Activated CD4-positive, alpha-beta memory T cell treated with anti-CD3 and anti-CD28 coated beads for 36 hours (primary cell): Measurements from ENCODE around the gene SPEM1. TPM values are rescaled to one million over a fixed set of nuclear protein-coding genes. Genes with fewer than 3 reads are reported as not detected.

Source experiments
- CTCF ChIA-PET: fragments of 350-600 bp; sonication (Branson Sonifier 250); formaldehyde crosslinking; loops from one replicate; lab custom pipeline; 2021; ENCODE audit warnings: antibody characterized with exemption, inconsistent platforms; lab: Charles Lee
- POLR2A ChIA-PET: fragments of 350-600 bp; sonication (Branson Sonifier 250); formaldehyde crosslinking; loops from one replicate; lab custom pipeline; 2021; ENCODE audit warnings: antibody characterized with exemption; lab: Charles Lee
- DNase-seq: peaks from one replicate; pipeline ENCODE4 v3.0.0-alpha.2; 2020
- H3K27ac Mint-ChIP-seq: one replicate; pipeline ENCODE4 v1.8.0; 2021; ENCODE audit warnings: mixed read lengths
- H3K27me3 Mint-ChIP-seq: one replicate; pipeline ENCODE4 v1.8.0; 2021; ENCODE audit warnings: mixed read lengths
- H3K36me3 Mint-ChIP-seq: one replicate; pipeline ENCODE4 v1.8.0; 2021; ENCODE audit warnings: mixed read lengths
- H3K4me1 Mint-ChIP-seq: one replicate; pipeline ENCODE4 v1.8.0; 2021; ENCODE audit warnings: low read depth, mixed read lengths
- H3K4me3 Mint-ChIP-seq: one replicate; pipeline ENCODE4 v1.8.0; 2021; ENCODE audit warnings: mild to moderate bottlenecking, mixed read lengths
- H3K9me3 Mint-ChIP-seq: one replicate; pipeline ENCODE4 v1.8.0; 2021; ENCODE audit warnings: mixed read lengths
- intact Hi-C: fragments of 100-400 bp; cut with micrococcal nuclease; formaldehyde crosslinking; loops from one replicate; pipeline ENCODE4 v1.15.1; 2023
- total RNA-seq, 2 experiments: library from RNA; stranded (reverse); gene quantifications; one replicate each; pipeline ENCODE4 v1.2.3, GENCODE V29; 2021

The SPEM1 gene
- total RNA-seq, 2 experiments from 2014 or later = not detected

GRCh38 chr17:7388856-7389255, 31.3 kb upstream of the SPEM1 start:
- no peaks in the 10 kb centered on the region for H3K27me3 Mint-ChIP-seq
- intact Hi-C loops = no loop called here
- ChIA-PET CTCF (interaction anchor here (1.6 kb wide), 1 partner anchor 33 kb away, joined by 9 read pairs; no protein-coding TSS in a partner anchor), POLR2A (interaction anchor here (0.6 to 1.4 kb wide), 3 partner anchors 13 to 59 kb away, joined by 3 to 4 read pairs (median 3); partner anchors contain the start of gene TMEM256)
- no peak overlapping the region for H3K4me3 Mint-ChIP-seq
- no peaks in the 10 kb centered on the region for H3K9me3 Mint-ChIP-seq
- H3K4me1 Mint-ChIP-seq = peaks cover 28% of the 10 kb centered on the region
- DNase-seq = no peak
- peaks cover 28% of the 10 kb centered on the region for H3K36me3 Mint-ChIP-seq
- H3K27ac Mint-ChIP-seq = no peak overlapping the region

- POLR2A ChIA-PET = interaction anchor here (1.4 kb wide), 1 partner anchor 13 kb away, joined by 4 read pairs; the partner anchor contains the start of gene TMEM256
- H3K4me3 Mint-ChIP-seq = no peak overlapping the region
- no peak for DNase-seq
- intact Hi-C loops = loop anchor here (5.0 kb wide), 1 partner anchor 108 kb away; the partner anchor contains the start of gene SLC2A4
- CTCF ChIA-PET = interaction anchor here (1.6 kb wide), 1 partner anchor 34 kb away, joined by 9 read pairs; no protein-coding TSS in a partner anchor
- no peak overlapping the region for H3K27ac Mint-ChIP-seq
- peaks cover 28% of the 10 kb centered on the region for H3K36me3 Mint-ChIP-seq
- no peaks in the 10 kb centered on the region for H3K9me3 Mint-ChIP-seq
- no peaks in the 10 kb centered on the region for H3K27me3 Mint-ChIP-seq
- H3K4me1 Mint-ChIP-seq = peaks cover 29% of the 10 kb centered on the region
Measured at GRCh38 chr17:7389924-7390910, 29.9 kb upstream of the SPEM1 start.

- no peak for DNase-seq
- Mint-ChIP-seq H3K9me3 (no peaks in the 10 kb centered on the region), H3K4me1 (peaks cover 29% of the 10 kb centered on the region), H3K27ac (peak overlapping the region; percentile 75), H3K27me3 (no peaks in the 10 kb centered on the region), H3K36me3 (peaks cover 28% of the 10 kb centered on the region), H3K4me3 (no peak overlapping the region)
- POLR2A ChIA-PET = no interaction called here
- CTCF ChIA-PET = no interaction called here
- intact Hi-C loops = loop anchor here (5.0 kb wide), 1 partner anchor 109 kb away; the partner anchor contains the start of gene SLC2A4
Measured at GRCh38 chr17:7391307-7391706, 28.8 kb upstream of the SPEM1 start.

DNA sequence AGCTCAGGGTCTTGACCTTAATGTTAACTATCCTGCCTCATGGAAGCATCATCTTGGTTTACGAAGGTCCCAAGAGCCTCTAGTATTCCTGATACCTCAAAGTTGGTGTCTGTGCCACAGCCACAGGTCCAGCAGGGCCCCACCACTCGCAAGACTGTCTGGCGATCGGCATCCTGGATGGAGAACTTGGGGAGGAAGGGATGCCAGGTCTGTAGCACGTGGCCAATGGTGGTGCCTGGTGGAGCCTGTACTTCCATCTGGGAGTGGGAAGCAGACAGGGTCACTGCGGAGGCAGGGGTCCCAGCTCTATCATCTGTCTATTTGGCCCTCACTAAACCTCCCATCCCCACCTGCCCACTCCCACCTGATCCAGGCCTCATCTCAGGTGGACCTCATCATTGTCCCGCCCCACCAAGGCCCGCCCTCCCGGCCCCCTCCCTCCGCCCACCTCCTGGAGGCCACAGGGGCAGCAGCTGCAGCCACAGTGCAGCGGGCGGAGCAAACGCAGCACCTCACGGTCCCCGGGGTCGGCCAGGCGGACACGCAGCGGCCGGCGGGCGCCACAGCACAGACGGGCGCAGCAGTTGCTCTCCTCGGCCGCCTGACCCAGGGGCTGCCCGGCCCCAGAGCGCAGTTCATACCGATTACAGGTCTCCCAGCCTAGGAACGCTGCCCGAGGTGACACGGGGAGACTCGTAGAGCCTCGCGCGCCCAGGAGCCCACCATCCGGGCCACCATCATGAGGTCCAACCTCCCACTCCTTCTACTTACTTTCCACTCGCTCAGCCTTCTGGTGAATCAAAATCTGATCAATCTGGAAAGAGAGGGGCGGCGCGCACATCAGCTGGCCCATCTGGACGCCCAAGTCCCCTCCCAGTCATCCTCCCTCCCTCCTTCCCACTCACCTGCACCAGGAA, 27.2 kb upstream of the SPEM1 start:
- POLR2A ChIA-PET = no interaction called here

DNA sequence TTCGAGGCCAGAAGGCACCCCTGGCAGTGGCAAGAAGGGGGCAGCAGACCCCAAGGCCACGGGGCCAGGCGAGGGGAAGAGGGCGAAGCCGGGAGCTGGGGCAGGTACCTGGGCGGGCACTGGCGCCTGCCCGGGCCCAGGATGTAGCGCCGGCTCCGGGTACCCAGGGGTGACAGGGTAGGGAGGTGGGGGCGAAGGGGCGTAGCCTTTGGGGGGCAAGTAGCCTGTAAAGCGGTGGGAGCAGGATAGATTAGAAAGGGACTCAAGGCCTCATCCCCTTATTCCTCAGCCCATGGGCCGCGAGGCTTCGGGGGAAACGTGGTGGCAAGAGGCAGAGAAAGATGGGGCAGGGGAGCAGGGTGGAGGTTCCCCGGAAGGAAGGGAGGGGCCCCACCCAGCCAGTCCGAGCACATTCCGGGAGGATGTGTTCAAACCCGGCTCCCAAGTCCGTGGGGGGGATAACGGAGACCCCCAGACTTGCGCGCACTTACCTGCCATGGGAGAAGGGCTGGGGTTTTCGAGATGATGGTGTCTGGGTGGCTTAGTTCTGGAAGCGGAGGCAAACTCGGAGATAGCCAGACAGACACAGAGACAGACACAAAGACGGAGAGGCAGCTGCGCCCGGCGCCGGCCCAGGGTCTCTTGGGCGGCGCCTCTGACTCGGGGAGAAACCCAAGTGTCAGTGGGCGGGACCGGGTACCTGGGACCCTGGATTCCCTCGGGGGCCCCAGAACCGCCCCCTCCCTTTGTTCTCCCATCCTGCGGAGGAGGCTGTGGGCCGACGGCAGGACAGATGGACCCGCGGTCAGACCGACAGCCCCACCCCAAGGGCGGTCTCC, 26.3 kb upstream of the SPEM1 start:
- intact Hi-C loops = loop anchor here (1.0 to 5.0 kb wide), 3 partner anchors 10 to 112 kb away; partner anchors contain the start of genes SLC2A4, TMEM102 and TMEM256
- peak; percentile 51 for DNase-seq
- H3K4me1 Mint-ChIP-seq = peaks cover 29% of the 10 kb centered on the region
- peak overlapping the region; percentile 88 for H3K27ac Mint-ChIP-seq
- no peaks in the 10 kb centered on the region for H3K27me3 Mint-ChIP-seq
- CTCF ChIA-PET = interaction anchor here (0.7 to 2.1 kb wide), 5 partner anchors 38 to 293 kb away, joined by 3 to 9 read pairs (median 4); partner anchors contain the start of genes SLC2A4, TMEM95 and TP53
- peak overlapping the region; percentile 95 for H3K4me3 Mint-ChIP-seq
- POLR2A ChIA-PET = interaction anchor here (0.7 to 1.6 kb wide), 3 partner anchors 10 to 90 kb away, joined by 3 to 8 read pairs (median 3); partner anchors contain the start of genes POLR2A and TMEM256
- H3K36me3 Mint-ChIP-seq = peaks cover 28% of the 10 kb centered on the region
- no peaks in the 10 kb centered on the region for H3K9me3 Mint-ChIP-seq

More for the DNA sequence above, 27.2 kb upstream of the SPEM1 start:
- Mint-ChIP-seq H3K27me3 (no peaks in the 10 kb centered on the region), H3K9me3 (no peaks in the 10 kb centered on the region), H3K4me3 (peak overlapping the region; percentile 95), H3K27ac (peak overlapping the region; percentile 67), H3K36me3 (peaks cover 28% of the 10 kb centered on the region), H3K4me1 (peaks cover 29% of the 10 kb centered on the region)
- intact Hi-C loops = loop anchor here (5.0 kb wide), 1 partner anchor 111 kb away; the partner anchor contains the start of gene SLC2A4
- no peak for DNase-seq
- CTCF ChIA-PET = interaction anchor here (1.2 to 2.1 kb wide), 2 partner anchors 43 to 44 kb away, joined by 6 to 9 read pairs; no protein-coding TSS in a partner anchor

GRCh38 chr17:7394452-7395191, 25.5 kb upstream of the SPEM1 start, which contains the start of gene PLSCR3:
Gene PLSCR3 (minus strand): TSS chr17:7394525. CDS start chr17:7394110, 415 bp downstream.
- intact Hi-C loops = loop anchor here (1.0 to 5.0 kb wide), 3 partner anchors 10 to 112 kb away; partner anchors contain the start of genes SLC2A4, TMEM102 and TMEM256
- H3K27ac Mint-ChIP-seq = peak within 1 kb of the TSS; percentile 88

DNA sequence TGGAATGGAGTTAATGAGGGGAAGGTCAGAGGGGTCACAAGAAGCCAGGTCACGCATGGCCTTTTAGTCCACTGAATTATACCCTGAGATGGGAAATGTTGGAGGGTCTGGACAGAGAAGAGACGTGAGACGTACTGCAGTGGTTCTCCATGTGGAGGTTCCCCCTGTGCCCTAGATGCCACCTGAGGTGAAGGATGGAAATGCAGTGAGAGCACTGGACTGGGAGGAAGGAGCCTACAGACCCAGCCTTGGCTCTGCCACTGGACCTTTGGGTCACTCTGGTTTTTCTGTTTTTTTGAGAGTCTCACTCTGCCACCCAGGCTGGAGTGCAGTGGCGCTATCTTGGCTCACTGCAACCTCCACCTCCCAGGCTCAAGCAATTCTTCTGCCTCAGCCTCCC, 24.0 kb upstream of the SPEM1 start:
- ChIA-PET POLR2A (no interaction called here), CTCF (interaction anchor here (1.2 kb wide), 1 partner anchor 85 kb away, joined by 3 read pairs; the partner anchor contains the start of gene SLC35G6)
- intact Hi-C loops = no loop called here
- Mint-ChIP-seq H3K4me3 (peak overlapping the region; percentile 11), H3K27ac (no peak overlapping the region), H3K4me1 (peaks cover 25% of the 10 kb centered on the region), H3K9me3 (no peaks in the 10 kb centered on the region), H3K27me3 (no peaks in the 10 kb centered on the region), H3K36me3 (peaks cover 16% of the 10 kb centered on the region)
- DNase-seq = no peak

More at GRCh38 chr17:7394452-7395191, 25.5 kb upstream of the SPEM1 start, which contains the start of gene PLSCR3:
- peak within 1 kb of the TSS; percentile 95 for H3K4me3 Mint-ChIP-seq
- peaks cover 27% of the 10 kb centered on the region for H3K4me1 Mint-ChIP-seq
- peak; percentile 86 for DNase-seq
- CTCF ChIA-PET = interaction anchor here (0.7 to 2.1 kb wide), 5 partner anchors 39 to 292 kb away, joined by 3 to 9 read pairs (median 4); partner anchors contain the start of genes SLC2A4, TMEM95 and TP53
- H3K27me3 Mint-ChIP-seq = no peaks in the 10 kb centered on the region
- no peaks in the 10 kb centered on the region for H3K9me3 Mint-ChIP-seq
- peaks cover 25% of the 10 kb centered on the region for H3K36me3 Mint-ChIP-seq
- POLR2A ChIA-PET = interaction anchor here (0.7 to 1.6 kb wide), 3 partner anchors 9 to 90 kb away, joined by 3 to 8 read pairs (median 3); partner anchors contain the start of genes POLR2A and TMEM256

GRCh38 chr17:7398612-7399011, 21.5 kb upstream of the SPEM1 start:
- Mint-ChIP-seq H3K9me3 (no peaks in the 10 kb centered on the region), H3K27ac (no peak overlapping the region), H3K36me3 (no peaks in the 10 kb centered on the region), H3K4me3 (no peak overlapping the region), H3K27me3 (no peaks in the 10 kb centered on the region), H3K4me1 (peaks cover 16% of the 10 kb centered on the region)
- ChIA-PET POLR2A (no interaction called here), CTCF (interaction anchor here (0.8 to 2.0 kb wide), 3 partner anchors 38 to 67 kb away, joined by 3 to 7 read pairs (median 3); partner anchors contain the start of gene TMEM95)
- no peak for DNase-seq
- intact Hi-C loops = no loop called here

DNA sequence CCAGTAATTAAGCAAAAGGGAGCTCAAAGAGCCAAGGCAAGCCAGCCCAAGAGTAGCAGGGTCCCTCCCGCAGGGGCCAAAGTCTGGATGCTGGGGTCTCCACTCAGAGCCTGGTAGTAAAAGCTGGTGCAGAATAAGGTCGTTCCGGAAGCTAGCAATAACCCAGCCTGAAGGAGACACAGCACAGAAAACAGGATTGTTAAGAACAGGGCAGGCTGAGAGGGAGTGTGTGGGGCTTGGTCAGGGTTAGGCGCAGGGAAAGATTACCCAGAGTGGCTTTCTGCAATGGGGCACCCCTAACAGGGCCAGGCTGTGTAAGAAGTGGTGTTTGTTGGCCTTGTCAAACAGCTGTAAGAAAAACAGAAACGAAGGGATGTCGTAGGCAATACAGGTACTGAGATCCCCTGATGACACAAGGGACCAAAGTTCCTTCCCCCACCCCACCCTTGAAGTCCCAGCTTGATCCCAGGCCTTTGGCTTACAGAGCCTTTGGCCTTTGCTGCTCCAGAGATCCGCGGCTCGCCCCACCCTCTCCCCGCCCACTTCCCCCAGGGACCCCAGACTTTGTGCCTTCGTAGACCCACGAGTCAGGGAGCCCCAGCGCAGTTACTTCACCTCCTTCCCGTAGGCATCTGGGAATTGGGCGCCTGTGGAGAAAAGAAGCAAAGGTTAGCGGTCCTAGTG, 16.9 kb upstream of the SPEM1 start:
- intact Hi-C loops = loop anchor here (5.0 kb wide), 1 partner anchor 96 kb away; the partner anchor contains the start of gene EIF5A
- POLR2A ChIA-PET = interaction anchor here (1.1 to 1.5 kb wide), 6 partner anchors 8 to 284 kb away, joined by 3 to 8 read pairs (median 4); partner anchors contain the start of genes PLSCR3, POLR2A, TP53 and WRAP53
- Mint-ChIP-seq H3K4me3 (peak overlapping the region; percentile 97), H3K36me3 (no peaks in the 10 kb centered on the region), H3K9me3 (no peaks in the 10 kb centered on the region), H3K4me1 (peaks cover 25% of the 10 kb centered on the region), H3K27ac (peak overlapping the region; percentile 92), H3K27me3 (no peaks in the 10 kb centered on the region)
- CTCF ChIA-PET = interaction anchor here (0.8 to 3.0 kb wide), 7 partner anchors 20 to 690 kb away, joined by 3 to 25 read pairs (median 3); partner anchors contain the start of genes SENP3 and TP53
- peak; percentile 37 for DNase-seq
